NCI-H2196 treated with DMSO at 0.1 percent for 48 hours (cell line): Measurements from ENCODE around the gene DOK4.
A peak's percentile ranks its signal among the peaks of the same experiment; 100 is the strongest.

Experiments
- DNase-seq: peaks from one replicate; lab custom pipeline; 2025; ENCODE audit not compliant: unreplicated experiment; lab: John Stamatoyannopoulos, UW

The DOK4 gene

DNA sequence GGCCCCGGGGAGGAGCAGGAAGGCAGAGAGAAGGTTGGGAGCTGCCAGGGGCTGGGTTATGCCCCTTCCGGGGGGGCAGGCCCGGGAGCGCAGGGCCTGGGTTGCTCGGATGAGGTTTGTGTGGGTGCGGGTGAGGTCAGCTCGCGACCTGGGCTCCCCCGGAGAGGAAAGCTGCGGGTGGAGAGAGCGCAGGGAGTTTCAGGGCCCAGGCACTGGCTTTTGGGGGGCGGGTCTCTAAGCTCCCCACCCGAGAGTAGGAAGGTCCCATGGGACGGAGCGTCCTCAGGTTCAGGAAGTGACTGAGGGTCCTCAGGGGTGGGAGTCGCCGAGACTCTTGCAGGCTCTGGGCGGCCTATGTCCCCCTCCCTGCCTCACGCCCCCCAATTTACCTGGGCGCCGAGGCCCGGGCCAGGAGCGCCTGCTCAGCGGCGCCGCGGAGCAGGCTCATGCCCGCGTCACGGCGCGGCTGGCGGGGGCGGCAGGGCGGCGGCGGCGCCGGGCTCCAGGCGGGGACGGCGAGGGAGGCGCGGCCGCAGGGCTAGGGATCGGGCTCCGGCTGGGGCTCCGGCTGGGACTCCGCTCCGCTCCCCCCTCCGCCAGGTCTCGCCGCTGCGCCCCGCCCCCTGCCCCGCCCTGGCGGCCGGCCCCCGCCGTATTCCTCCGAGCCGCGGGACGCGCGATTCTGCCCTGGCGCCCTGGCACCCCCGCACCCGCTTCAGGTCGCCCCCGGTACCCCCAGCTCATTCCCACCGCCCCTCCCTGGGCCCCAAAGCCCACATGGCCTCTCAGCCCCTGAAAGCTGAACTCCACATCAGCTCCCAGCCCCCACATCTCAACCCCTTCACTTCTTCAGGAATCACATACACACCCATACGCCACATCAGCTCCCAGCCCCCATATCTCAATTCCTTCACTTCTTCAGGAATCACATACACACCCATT is at the start of gene DOK4:
Gene DOK4, minus strand, starts transcription at position 578 of the 942 bp plus-strand sequence. CDS start 6,986 bp downstream, outside the sequence.
- no peak for DNase-seq

DNA sequence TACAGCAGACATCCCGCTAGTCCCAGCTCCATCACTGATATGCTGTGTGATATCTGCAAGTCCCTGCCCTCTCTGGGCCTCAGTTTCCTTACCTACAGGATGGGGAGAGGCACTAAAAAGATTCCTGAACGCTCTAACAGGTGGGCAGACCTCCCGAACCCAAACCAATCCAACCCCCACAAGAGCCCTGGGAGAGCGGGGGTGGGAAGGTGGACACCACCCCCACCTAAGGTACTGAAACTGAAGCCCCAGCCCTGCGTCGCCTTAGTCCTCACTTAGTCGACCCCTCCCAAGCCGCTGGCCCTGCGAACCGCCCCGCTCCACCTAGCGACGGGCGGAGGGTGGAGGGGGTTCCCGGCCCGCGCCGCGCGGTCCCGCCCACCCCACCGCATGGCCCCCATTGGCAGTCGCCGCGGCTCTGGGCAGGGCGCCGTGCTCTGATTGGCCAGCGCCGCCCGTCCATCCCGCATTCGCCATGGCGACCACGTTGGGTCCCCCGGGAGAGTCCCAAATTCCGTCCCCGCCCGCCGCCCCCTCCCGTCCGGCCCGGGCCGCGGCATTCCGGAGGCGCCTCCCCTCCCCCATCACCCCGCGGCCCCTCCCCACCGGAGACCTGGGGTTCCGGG is 49.5 kb upstream of the DOK4 start:
- DNase-seq: peak; percentile 15

DNA sequence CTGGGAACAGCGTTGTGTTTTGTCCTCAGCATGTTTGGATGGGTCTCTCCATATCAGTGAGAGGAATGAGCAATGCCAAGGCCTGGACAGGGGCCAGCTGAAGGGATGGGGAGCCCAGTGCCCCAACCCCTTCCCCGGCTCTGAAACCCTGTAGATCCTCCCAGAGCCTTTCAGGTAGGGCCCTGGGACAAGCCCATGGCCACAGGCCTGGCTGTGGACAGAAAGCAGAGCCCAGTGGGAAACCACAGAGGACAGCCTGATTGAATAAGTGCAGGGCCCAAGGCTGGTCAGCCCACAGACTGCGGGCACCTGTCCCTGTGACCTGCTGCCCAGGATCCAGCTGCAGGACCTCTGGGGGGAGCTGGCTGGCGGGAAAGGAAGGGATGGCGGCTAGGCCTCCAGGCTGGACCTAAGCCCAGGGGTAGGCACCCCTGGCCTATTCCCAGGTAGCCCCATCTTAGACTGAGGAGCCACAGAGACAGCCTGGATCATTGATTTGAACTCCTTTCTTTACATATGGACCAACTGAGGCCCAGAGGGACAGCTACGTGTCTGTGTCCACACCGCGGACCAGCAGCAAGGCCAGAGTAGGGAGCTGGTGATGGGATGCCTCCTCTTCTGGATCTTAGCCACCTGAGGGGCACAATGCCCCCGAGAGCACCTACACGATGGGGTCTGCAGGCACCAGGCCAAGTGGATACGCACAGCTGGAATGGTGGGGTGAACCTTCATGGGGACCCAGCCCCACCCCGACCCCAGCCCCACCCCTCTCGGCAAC is 48.8 kb upstream of the DOK4 start:
- no peak for DNase-seq

DNA sequence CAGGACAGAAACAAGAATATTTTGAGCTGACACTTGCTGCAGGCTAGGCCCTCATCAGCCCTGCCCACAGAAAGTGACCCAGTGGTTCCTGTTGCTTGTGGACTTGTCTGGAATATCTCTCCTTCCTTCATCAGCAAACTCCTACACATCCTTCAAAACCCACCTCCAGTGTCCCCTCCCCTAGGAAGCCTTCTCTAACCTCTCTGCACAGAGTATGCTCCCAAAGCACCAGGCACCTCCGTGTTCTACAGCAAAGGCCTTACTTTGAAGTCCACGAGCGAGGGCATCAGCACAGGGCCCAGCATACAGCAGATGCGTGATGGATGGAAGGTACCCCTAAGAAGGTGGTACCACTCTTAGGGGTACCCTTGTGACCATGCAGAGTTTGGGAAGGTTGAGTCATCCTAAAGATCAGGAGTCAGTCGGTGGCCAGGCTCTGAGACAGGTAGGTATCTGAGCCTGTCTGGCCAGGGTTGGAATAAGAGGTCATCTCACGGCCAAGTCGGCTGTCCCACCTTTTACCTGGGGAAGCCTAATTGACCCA is 48.1 kb upstream of the DOK4 start:
- DNase-seq: no peak

DNA sequence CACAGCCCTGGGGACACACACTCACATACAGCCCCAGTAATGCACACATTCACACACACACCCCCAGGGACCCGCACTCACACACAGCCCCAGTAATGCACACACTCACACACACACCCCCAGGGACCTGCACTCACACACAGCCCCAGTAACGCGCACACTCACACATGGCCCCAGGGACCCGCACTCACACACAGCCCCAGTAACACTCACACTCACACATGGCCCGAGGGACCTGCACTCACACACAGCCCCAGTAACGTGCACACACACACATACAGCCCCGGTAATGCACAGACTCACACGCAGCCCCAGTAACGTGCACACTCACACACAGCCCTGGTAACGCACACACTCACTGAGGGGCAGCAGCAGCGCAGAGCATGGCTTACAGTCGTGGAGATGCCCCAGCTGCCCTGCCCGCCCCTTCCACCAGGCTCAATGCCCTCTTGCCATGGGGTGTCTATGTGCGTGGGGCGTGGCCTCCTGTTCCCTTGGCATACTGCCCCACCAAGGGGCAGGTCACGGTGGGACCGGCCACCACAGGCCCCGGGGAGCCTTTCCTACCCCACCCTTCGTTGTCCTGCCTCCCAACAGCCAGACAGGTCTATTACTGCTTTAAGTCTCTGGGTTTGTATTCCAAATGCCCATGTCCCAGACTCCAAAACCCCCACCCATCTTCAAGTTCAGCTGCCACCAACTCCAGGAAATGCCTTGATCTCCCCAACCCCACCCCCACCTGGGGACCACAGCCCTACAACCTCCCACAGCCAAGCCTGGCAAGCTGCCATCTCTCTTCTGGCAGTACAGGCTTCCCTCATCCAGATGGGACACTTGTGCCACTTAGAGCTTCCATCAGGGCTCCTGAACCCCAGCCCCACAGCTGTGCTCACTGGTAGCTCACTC is 47.4 kb upstream of the DOK4 start:
- DNase-seq: no peak

DNA sequence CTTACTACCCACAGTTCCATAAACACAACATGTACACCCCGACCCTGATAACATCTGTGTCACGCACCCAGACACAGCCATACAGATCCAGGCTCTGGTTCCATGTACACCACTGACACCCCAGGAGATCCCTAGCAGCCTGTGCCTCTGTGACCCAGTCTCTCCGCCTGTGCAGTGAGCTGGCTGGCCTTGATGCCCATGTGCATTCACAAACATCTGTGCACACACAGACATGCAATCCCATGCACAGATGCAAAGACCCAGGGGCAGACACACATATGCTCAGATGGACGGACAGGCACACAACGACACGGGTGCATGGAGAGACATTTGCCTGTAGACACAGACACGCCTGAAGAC is 46.0 kb upstream of the DOK4 start:
- DNase-seq: no peak

DNA sequence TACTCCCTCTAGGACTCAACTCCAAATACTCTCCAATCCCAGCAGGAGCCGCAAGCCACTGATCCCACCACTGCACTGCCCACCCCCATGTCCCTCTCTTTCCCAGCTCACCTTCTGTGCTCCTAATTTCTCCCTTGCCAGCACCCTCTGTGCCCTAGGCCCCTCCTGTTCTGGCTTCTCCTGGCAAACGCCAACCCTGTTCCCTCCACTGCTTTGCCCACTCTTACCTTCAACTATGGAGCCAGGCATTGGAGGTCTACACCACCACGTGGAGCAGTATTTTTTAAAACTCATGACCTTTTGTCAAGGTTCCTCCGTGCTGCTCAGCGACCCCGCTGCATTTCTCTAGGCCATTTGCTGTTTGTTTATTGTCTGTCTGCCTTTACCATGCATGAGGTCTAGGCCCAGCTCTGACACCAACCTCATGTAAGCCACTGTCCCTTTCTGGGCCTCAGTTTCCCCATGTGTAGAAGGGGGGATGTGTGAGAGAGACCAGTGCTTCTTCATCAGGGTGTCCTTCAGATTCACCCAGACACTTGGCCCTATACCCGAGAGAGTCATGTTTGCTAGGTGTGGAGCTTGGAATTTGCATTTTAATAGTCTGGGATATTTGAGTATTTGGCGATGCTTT is 45.5 kb upstream of the DOK4 start:
- DNase-seq: no peak

DNA sequence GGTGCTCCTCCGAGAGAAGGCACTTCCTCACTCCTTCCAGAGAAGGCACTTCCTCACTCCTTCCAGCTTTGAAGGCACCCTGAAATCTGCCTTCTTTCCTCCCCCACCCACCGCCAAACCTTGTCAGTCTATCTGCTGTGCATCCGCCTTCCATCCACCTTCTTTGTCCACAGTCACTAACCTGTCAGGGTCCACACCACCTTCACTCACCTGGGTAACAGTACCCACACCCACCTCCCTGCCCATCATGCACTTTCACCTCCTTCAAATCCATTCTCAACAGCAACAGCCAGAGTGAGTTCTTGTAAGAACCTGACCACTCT is 44.9 kb upstream of the DOK4 start:
- DNase-seq: no peak

DNA sequence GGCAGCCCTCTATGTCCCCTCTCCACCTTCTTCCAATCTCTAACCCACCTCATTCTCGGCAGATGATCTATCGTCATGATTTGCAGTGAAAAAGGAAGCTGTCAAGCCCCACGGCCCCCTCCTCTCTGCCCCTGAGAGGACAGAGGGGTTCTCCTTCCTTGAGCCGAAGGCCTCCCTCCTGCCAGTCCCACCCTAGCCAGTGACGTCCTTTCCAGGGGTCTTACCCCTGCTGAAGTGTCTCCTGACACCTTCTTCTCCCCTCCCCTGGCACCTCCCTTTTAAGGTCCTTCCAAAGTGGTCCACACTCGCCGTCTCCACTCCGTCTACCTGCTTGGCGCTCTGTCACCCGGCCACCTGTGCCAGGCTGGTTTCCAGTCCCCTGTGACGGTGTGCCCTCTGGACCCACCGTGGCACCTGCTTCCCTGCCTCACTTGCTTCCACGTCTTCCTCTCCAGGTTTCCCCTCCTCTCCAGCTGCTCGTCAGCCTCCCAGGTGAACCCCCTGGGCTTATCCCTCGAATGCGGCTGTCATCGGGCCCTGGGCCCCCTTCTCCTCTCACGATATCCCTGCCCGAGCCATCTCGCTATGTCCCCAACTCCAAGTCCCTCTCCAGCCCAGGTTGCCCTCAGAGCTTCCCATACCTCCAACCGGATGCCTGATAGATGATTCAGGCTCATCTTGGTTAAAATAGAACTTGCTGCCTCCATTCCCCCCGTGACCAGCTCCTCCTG is 44.4 kb upstream of the DOK4 start:
- DNase-seq: no peak

DNA sequence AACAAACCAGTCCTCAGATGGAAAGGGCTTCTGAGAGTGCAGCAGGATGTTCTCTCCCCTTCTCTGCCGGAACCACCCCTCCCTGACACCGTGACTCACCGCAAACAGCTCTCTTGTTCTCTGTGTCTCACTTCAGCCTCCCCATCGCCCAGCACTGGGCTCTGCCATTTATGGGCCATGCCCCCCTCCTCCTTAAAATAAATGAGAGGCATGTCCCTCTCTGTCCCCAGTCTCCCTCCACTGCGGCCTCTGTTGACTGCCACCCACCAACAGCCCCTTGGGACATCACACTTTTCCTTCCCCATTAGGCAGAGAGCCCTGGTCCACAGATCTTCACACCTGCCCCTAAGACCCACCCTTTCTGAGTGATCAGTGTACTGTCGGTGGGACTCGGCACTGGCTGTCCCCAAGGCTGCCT is 43.8 kb upstream of the DOK4 start:
- no peak for DNase-seq

DNA sequence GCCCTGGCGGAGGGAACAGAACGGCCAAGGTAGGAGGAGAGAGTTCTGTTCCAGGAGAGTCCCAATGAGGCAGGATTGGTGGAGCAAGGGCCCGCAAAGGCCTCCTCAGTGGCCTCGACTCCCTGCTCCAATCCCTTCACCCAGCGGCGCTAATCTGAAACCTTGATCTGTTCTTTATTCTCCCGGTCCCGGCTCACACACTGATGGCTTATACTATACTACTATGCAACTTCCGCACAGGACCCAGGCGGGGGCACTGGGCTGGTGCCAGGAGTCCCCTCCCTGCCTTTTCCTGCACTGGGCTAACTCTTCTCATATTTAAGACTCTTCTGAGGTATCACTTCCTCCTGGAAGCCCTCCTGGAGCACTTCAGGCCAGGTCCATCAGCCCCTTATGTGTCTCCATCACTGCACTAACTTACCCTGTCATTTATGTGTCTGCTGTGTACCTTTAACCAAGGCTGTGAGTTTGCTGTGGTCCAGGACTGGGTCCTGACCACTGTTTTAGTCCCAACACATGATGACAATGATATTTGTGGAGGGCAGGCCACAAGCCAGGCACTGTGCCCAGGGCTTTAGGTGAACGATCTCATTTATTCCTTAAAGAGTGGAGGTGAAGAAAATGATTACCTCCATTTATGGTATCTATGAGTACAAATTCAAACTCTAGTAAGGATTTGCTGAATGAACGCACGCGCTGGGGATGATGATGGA is 43.3 kb upstream of the DOK4 start:
- DNase-seq: no peak

DNA sequence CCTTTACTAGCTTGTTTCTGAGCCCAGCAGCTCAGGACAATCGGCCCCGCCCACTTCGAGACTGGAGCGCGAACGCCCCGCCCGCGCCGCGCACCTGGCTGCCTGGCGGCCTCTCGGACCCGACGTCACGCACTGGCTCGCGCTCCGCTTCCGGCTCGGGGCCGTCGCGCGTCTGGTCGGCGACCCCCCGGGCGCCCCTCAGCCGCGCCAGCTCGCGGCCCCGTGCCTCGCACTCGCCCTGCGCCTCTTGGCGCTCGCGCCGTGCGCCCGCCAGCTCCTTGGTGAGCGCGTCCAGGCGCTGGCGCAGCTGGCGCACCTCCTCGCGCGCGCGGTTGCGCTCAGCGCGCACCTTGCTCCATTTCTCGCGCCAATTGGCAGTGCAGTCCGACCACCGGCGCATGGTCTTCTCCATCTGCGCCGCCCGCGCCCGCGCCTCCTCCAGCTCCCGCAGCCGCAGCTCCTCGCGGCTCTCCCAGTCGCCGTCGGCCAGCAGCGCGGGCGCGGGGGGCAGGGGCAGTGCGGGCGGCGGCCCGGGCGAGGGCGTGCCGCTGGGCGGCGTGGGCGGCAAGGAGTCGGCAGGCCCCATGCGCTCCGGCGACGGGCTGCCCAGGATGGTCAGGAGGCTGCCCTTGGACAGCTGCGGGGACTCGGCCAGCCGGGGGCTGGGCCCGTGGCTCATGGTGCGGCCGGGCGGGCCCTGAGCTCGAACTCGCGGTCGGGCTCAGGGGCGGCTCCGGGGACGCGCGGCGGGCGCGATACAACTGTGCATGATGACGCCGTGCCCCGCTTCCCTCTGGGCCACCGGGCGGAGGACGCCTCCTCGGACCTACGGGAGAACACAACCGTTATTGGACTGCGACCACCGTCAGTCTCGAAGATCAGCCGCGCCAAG is 42.5 kb upstream of the DOK4 start:
- DNase-seq: no peak

DNA sequence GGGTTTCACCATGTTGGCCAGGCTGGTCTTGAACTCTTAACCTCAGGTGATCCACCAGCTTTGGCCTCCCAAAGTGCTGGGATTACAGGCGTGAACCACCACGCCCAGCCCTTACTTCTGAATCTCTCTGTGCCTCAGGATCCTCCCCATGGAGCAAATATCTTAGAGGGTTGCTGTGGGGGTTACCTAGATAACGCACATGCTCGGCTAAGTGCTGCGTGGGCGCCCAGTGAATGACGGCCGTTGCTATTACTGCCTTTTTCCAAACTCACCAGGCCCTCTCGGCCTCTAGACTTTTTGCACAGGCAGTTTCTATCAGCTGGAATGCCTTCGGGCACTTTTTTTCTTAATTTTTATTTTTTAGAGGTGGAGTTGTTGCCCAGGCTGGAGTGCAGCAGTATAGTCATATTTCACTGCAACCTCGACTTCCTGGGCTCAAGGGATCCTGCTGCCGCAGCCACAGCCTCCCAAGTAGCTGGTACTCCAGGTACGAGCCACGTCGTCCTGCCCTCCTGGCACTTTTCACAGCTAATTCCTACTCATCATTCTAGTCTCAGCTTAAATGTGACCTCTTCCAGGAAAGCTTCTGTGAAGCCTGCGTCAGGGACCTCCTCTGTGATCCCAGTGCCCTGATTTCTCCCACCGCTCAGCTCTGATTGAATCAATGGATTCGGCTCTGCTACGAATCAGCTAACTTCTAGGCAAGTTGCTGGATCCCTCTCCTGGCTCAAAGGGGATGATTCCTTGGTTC is 41.5 kb upstream of the DOK4 start:
- no peak for DNase-seq

DNA sequence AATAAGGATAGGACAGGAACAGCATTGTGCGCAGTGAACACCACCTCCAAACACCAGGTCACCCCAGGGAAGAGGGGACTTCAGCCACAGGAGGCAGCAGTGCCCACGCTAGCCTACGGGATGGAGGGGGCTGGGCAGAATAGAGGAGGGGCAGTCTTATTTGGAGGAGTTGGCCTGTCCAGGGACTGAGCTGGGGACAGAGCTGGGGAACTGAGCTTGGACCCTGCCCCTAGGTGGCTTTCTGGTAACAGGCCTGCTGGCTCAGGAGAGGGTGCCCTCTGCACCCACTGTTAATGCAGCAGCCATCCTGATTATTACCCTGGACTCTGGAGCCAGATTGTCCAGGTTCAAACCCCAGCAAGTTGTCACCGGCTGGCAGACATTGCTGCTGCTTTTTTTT is 40.7 kb upstream of the DOK4 start:
- DNase-seq: no peak

DNA sequence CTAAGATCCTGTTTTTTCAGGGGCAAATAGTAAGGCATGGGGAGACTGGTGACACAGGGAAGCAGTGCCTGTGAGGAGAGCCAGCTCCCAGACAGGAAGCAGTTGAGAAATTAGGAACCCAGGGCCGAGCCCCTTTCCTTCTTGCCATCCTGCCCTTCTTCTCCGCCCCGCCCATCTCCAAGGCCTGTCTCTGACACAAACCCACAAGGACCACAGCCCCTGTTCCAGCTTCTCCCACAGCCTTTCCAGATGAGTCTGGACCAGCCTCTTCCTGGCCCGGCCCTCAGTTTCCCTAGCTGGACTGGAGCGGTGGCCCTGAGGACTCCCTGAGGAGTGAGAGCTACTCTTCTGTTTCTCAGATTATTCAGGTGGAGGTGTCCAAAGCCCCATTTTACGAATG is 40.2 kb upstream of the DOK4 start:
- no peak for DNase-seq

DNA sequence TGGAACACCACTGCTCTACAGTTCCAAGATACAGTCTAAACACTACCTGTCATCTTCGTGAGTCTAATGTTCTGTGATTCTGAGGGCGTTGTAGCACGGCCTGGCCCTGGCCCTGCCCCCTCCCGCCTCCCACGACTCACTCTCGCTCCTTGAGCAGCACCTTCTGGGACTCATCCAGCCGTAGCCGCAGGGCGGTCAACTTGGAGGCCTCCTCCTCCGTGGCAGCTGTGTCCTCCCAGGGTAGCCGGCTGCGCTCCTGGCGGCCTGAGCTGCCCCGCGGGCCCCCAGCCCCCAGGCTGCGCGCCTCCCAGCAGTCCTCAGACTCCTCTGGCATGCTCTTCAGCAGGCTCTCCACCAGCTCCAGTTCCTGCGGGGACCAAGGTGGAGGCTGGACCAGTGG is 39.5 kb upstream of the DOK4 start:
- no peak for DNase-seq

DNA sequence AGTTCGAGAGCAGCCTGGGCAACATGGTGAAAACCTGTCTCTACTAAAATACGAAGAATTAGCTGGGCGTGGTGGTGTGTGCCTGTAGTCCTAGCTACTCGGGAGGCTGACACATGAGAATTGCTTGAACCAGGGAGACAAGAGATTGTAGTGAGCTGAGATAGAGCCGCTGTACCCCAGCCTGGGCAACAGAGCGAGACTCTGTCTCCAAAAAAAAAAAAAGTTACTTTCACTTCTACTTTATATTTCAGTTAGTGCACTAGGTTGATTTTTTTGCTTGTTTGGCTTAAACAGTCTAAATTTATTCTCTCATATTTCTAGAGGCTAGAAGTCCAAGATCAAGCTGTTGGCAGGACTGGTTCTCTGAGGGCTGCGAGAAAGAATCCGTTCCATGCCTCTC is 36.7 kb upstream of the DOK4 start:
- DNase-seq: no peak
